HUES48 (cell line): ENCODE data around the gene ARMC7.
A peak's percentile ranks its signal among the peaks of the same experiment; 100 is the strongest.

ENCODE experiments used
- H3K27ac ChIP-seq: one replicate; pipeline ENCODE4 v1.7.0; 2013; ENCODE audit warnings: low read depth, low read length, inconsistent platforms
- H3K27me3 ChIP-seq: 2 replicates; pipeline ENCODE4 v1.6.1; 2013; ENCODE audit warnings: mild to moderate bottlenecking, low read length; ENCODE audit not compliant: control insufficient read depth, insufficient read depth
- H3K36me3 ChIP-seq: 2 replicates; pipeline ENCODE4 v1.6.1; 2013; ENCODE audit warnings: low read length; ENCODE audit not compliant: control insufficient read depth, insufficient read depth
- H3K4me1 ChIP-seq: 2 replicates; pipeline ENCODE4 v1.6.1; 2013; ENCODE audit warnings: mild to moderate bottlenecking, low read length; ENCODE audit not compliant: control insufficient read depth, insufficient read depth
- H3K4me3 ChIP-seq: 2 replicates; pipeline ENCODE4 v1.5.1; 2013; ENCODE audit warnings: mild to moderate bottlenecking, low read depth, low read length
- H3K9ac ChIP-seq: 2 replicates; pipeline ENCODE4 v1.6.1; 2013; ENCODE audit warnings: mild to moderate bottlenecking, low read depth, low read length, moderate library complexity
- H3K9me3 ChIP-seq: 2 replicates; pipeline ENCODE4 v1.6.1; 2013; ENCODE audit warnings: low read length; ENCODE audit not compliant: control insufficient read depth, insufficient read depth

The ARMC7 gene

GRCh38 chr17:75109407-75110233 is at the start of gene ARMC7:
ARMC7 (plus strand) TSS chr17:75109969; CDS start chr17:75110289, 320 bp downstream.
- no peaks in the 10 kb centered on the region for H3K9me3 ChIP-seq
- H3K4me1 ChIP-seq: peaks cover 13% of the 10 kb centered on the region
- peaks cover 3% of the 10 kb centered on the region; the same call in 1 of the 2 replicates for H3K27me3 ChIP-seq
- peak within 1 kb of the TSS; percentile 93 for H3K4me3 ChIP-seq
- no peaks in the 10 kb centered on the region for H3K36me3 ChIP-seq
- H3K27ac ChIP-seq: peak within 1 kb of the TSS; percentile 17
- peak within 1 kb of the TSS; percentile 51 for H3K9ac ChIP-seq

GRCh38 chr17:75060434-75061054 is 49.2 kb upstream of the ARMC7 start:
- Histone ChIP-seq H3K4me3 (no peak overlapping the region), H3K36me3 (peaks cover 78% of the 10 kb centered on the region), H3K9me3 (no peaks in the 10 kb centered on the region), H3K9ac (no peak overlapping the region), H3K4me1 (no peaks in the 10 kb centered on the region), H3K27ac (no peak overlapping the region), H3K27me3 (no peaks in the 10 kb centered on the region)

- peaks cover 80% of the 10 kb centered on the region for H3K36me3 ChIP-seq
- no peak overlapping the region for H3K4me3 ChIP-seq
- no peaks in the 10 kb centered on the region for H3K4me1 ChIP-seq
- H3K27me3 ChIP-seq: no peaks in the 10 kb centered on the region
- H3K9ac ChIP-seq: no peak overlapping the region
- no peak overlapping the region for H3K27ac ChIP-seq
- H3K9me3 ChIP-seq: no peaks in the 10 kb centered on the region
Observed at GRCh38 chr17:75061055-75061438, 48.7 kb upstream of the ARMC7 start.

- Histone ChIP-seq H3K4me3 (no peak overlapping the region), H3K36me3 (peaks cover 74% of the 10 kb centered on the region), H3K9me3 (no peaks in the 10 kb centered on the region), H3K4me1 (no peaks in the 10 kb centered on the region), H3K27ac (no peak overlapping the region), H3K27me3 (no peaks in the 10 kb centered on the region), H3K9ac (no peak overlapping the region)
Observed at GRCh38 chr17:75061618-75062017, 48.2 kb upstream of the ARMC7 start.

- H3K4me3 ChIP-seq: no peak overlapping the region
Observed at GRCh38 chr17:75063201-75063600, 46.6 kb upstream of the ARMC7 start.

GRCh38 chr17:75063626-75064025 is 46.1 kb upstream of the ARMC7 start:
- no peaks in the 10 kb centered on the region for H3K9me3 ChIP-seq
- no peaks in the 10 kb centered on the region for H3K27me3 ChIP-seq
- H3K36me3 ChIP-seq: peaks cover 68% of the 10 kb centered on the region
- no peaks in the 10 kb centered on the region for H3K4me1 ChIP-seq
- H3K27ac ChIP-seq: no peak overlapping the region
- no peak overlapping the region for H3K9ac ChIP-seq
- no peak overlapping the region for H3K4me3 ChIP-seq

More at GRCh38 chr17:75063201-75063600, 46.6 kb upstream of the ARMC7 start:
- H3K4me1 ChIP-seq: no peaks in the 10 kb centered on the region
- no peaks in the 10 kb centered on the region for H3K27me3 ChIP-seq
- peaks cover 68% of the 10 kb centered on the region for H3K36me3 ChIP-seq
- H3K9me3 ChIP-seq: no peaks in the 10 kb centered on the region
- H3K9ac ChIP-seq: no peak overlapping the region
- no peak overlapping the region for H3K27ac ChIP-seq

GRCh38 chr17:75064040-75064439 is 45.7 kb upstream of the ARMC7 start:
- Histone ChIP-seq H3K9me3 (no peaks in the 10 kb centered on the region), H3K27ac (no peak overlapping the region), H3K36me3 (peaks cover 68% of the 10 kb centered on the region), H3K27me3 (no peaks in the 10 kb centered on the region), H3K4me3 (no peak overlapping the region), H3K4me1 (no peaks in the 10 kb centered on the region), H3K9ac (no peak overlapping the region)

GRCh38 chr17:75064460-75064859 is 45.3 kb upstream of the ARMC7 start:
- H3K27me3 ChIP-seq: no peaks in the 10 kb centered on the region
- H3K9ac ChIP-seq: no peak overlapping the region
- no peaks in the 10 kb centered on the region for H3K4me1 ChIP-seq
- H3K9me3 ChIP-seq: no peaks in the 10 kb centered on the region
- no peak overlapping the region for H3K4me3 ChIP-seq
- H3K36me3 ChIP-seq: peaks cover 64% of the 10 kb centered on the region
- no peak overlapping the region for H3K27ac ChIP-seq

- no peaks in the 10 kb centered on the region for H3K27me3 ChIP-seq
- H3K4me3 ChIP-seq: no peak overlapping the region
- no peak overlapping the region for H3K9ac ChIP-seq
- no peaks in the 10 kb centered on the region for H3K9me3 ChIP-seq
- no peaks in the 10 kb centered on the region for H3K4me1 ChIP-seq
- H3K36me3 ChIP-seq: peaks cover 58% of the 10 kb centered on the region
- H3K27ac ChIP-seq: no peak overlapping the region
Observed at GRCh38 chr17:75064867-75065561, 44.8 kb upstream of the ARMC7 start.

- H3K4me1 ChIP-seq: no peaks in the 10 kb centered on the region
- H3K9ac ChIP-seq: no peak overlapping the region
- H3K36me3 ChIP-seq: peaks cover 52% of the 10 kb centered on the region
- no peak overlapping the region for H3K27ac ChIP-seq
- H3K9me3 ChIP-seq: no peaks in the 10 kb centered on the region
- H3K4me3 ChIP-seq: no peak overlapping the region
- H3K27me3 ChIP-seq: no peaks in the 10 kb centered on the region
Observed at GRCh38 chr17:75065562-75066151, 44.1 kb upstream of the ARMC7 start.
